ENCODE measurements around the gene TCF7. TPM values are rescaled to one million over a fixed set of nuclear protein-coding genes. Genes with fewer than 3 reads are reported as not detected.

Gene TCF7
- total RNA-seq, 1 experiment from 2014 or later: 13.0 TPM

- Histone ChIP-seq H3K4me2 (peak overlapping the region; percentile 72), H2AFZ (no peak overlapping the region), H3K36me3 (ENCODE audit: low read depth) (no peaks in the 10 kb centered on the region), H3K4me3 (peak overlapping the region; percentile 13; the same call in 1 of the 2 replicates), H3K27me3 (ENCODE audit: insufficient read depth, low read depth) (no peaks in the 10 kb centered on the region), H3K9me3 (ENCODE audit: insufficient read depth, low read depth) (no peaks in the 10 kb centered on the region), H3K79me2 (ENCODE audit: low read depth) (no peaks in the 10 kb centered on the region), H3K27ac (peak overlapping the region; percentile 93), H4K20me1 (ENCODE audit: insufficient read depth) (no peaks in the 10 kb centered on the region), H3K4me1 (replicated peaks; ENCODE audit: insufficient read depth) (peaks cover 47% of the 10 kb centered on the region), H3K9me2 (ENCODE audit: insufficient read depth) (no peaks in the 10 kb centered on the region), H3F3A (ENCODE audit: insufficient read depth, low read depth) (peaks cover 45% of the 10 kb centered on the region)
- ChIA-PET CTCF (interaction anchor here (0.6 kb wide), 1 partner anchor 53 kb away, joined by 3 read pairs; no protein-coding TSS in a partner anchor), POLR2A (ENCODE audit: unreplicated experiment) (interaction anchor here (0.6 kb wide), 1 partner anchor 65 kb away, joined by 4 read pairs; no protein-coding TSS in a partner anchor)
- peak; percentile 70 to 99 for DNase-seq
- no TSS peak for BruUV-seq (replicated peaks)
- TF ChIP-seq CTCF (conservative IDR thresholded peaks at IDR 0.05) (no peak), EZH2 (IDR thresholded peaks at IDR 0.05; ENCODE audit: low read depth) (no peak)
- intact Hi-C loops (cut with micrococcal nuclease; ENCODE audit: unreplicated experiment): loop anchor here (2.0 kb wide), 1 partner anchor 34 kb away; no protein-coding TSS in a partner anchor
Measured at GRCh38 chr5:134092875-134093274, 21.6 kb upstream of the TCF7 start.

DNA sequence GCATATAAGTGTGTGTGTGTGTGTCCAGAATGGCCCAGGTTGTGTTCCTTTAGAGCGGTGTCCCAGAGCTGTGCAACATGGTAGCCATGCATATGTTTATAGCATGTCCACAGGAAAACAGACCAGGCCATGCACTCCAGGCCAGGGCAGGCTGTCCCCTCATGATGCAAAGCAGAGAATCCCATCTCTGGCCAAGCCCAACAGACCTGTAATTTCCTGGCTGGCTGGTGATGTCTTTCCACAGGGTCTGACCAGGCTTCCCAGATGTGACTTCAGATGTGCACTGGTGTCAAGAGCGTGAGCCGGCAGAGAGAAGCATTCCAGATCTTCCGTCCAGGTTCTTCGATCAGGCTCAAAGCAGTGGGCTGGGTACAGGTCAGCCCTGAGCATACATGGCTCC lies 21.1 kb upstream of the TCF7 start:
- POLR2A ChIA-PET (ENCODE audit: unreplicated experiment): no interaction called here
- no peaks in the 10 kb centered on the region for H3K9me3 ChIP-seq (ENCODE audit: insufficient read depth, low read depth)
- H3K4me3 ChIP-seq: no peak overlapping the region
- no peak overlapping the region for H2AFZ ChIP-seq
- CTCF ChIA-PET: interaction anchor here (0.6 kb wide), 1 partner anchor 53 kb away, joined by 3 read pairs; no protein-coding TSS in a partner anchor
- peaks cover 45% of the 10 kb centered on the region for H3F3A ChIP-seq (ENCODE audit: insufficient read depth, low read depth)
- BruUV-seq (replicated peaks): no TSS peak
- H3K36me3 ChIP-seq (ENCODE audit: low read depth): no peaks in the 10 kb centered on the region
- H3K27ac ChIP-seq: peak overlapping the region; percentile 93
- no peaks in the 10 kb centered on the region for H3K9me2 ChIP-seq (ENCODE audit: insufficient read depth)
- intact Hi-C loops (cut with micrococcal nuclease; ENCODE audit: unreplicated experiment): loop anchor here (2.0 kb wide), 1 partner anchor 35 kb away; no protein-coding TSS in a partner anchor
- no peaks in the 10 kb centered on the region for H3K27me3 ChIP-seq (ENCODE audit: insufficient read depth, low read depth)
- H3K79me2 ChIP-seq (ENCODE audit: low read depth): no peaks in the 10 kb centered on the region
- H3K4me1 ChIP-seq (replicated peaks; ENCODE audit: insufficient read depth): peaks cover 47% of the 10 kb centered on the region
- no peak for DNase-seq
- no peaks in the 10 kb centered on the region for H4K20me1 ChIP-seq (ENCODE audit: insufficient read depth)
- TF ChIP-seq EZH2 (IDR thresholded peaks at IDR 0.05; ENCODE audit: low read depth) (no peak), CTCF (conservative IDR thresholded peaks at IDR 0.05) (no peak)
- peak overlapping the region; percentile 72 for H3K4me2 ChIP-seq

- peaks cover 58% of the 10 kb centered on the region for H3K4me1 ChIP-seq (replicated peaks; ENCODE audit: insufficient read depth)
- H3K4me3 ChIP-seq: no peak overlapping the region
- no peak overlapping the region for H3K27ac ChIP-seq
- H3K79me2 ChIP-seq (ENCODE audit: low read depth): no peaks in the 10 kb centered on the region
- no peaks in the 10 kb centered on the region for H4K20me1 ChIP-seq (ENCODE audit: insufficient read depth)
- CTCF ChIA-PET: no interaction called here
- H3K9me2 ChIP-seq (ENCODE audit: insufficient read depth): no peaks in the 10 kb centered on the region
- H3K4me2 ChIP-seq: no peak overlapping the region
- TF ChIP-seq EZH2 (IDR thresholded peaks at IDR 0.05; ENCODE audit: low read depth) (no peak), CTCF (conservative IDR thresholded peaks at IDR 0.05) (no peak)
- H3K9me3 ChIP-seq (ENCODE audit: insufficient read depth, low read depth): no peaks in the 10 kb centered on the region
- no TSS peak for BruUV-seq (replicated peaks)
- H3F3A ChIP-seq (ENCODE audit: insufficient read depth, low read depth): peaks cover 34% of the 10 kb centered on the region
- no peak for DNase-seq
- intact Hi-C loops (cut with micrococcal nuclease; ENCODE audit: unreplicated experiment): no loop called here
- no peaks in the 10 kb centered on the region for H3K27me3 ChIP-seq (ENCODE audit: insufficient read depth, low read depth)
- no peaks in the 10 kb centered on the region for H3K36me3 ChIP-seq (ENCODE audit: low read depth)
- POLR2A ChIA-PET (ENCODE audit: unreplicated experiment): no interaction called here
- H2AFZ ChIP-seq: no peak overlapping the region
Measured at GRCh38 chr5:134095293-134095692, 19.2 kb upstream of the TCF7 start.

Measured in PC-9 (cell line).